ENCODE results near the gene MTTP.
A peak's percentile ranks its signal among the peaks of the same experiment; 100 is the strongest.
"Not testable (repeated sequence)": the region's sequence is repeated elsewhere in the genome, so short reads cannot be mapped to it uniquely, and the experiment has no call there.

MTTP gene

GRCh38 chr4:99574530-99575324 lies at the start of gene MTTP:
Gene MTTP (plus strand): TSS chr4:99574824. CDS start chr4:99574910, 86 bp downstream.
- no peak for DNase-seq

DNA sequence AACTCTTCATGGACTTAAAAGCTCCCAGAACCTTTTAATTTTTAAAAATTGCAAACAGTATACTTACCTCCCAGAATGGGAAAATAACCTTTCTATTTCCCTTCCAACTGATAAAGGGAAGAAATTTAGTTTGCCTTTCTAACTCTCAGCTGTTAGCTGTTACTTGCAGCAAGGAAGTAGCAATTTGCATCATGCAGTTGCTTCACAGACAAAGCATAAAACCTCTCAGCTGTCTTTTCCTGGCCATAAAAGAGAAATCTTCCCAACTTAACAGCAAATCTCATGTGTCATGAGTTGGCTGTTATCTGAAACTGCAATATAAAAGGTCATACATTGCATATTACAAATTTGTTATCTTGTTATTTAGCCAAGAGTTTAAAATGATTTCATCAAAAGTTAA lies 45.4 kb upstream of the MTTP start:
- peak; percentile 15 for DNase-seq

GRCh38 chr4:99529956-99530355 lies 44.7 kb upstream of the MTTP start:
- no peak for DNase-seq

- not testable (repeated sequence) for DNase-seq
Measured at GRCh38 chr4:99534699-99535098, 39.9 kb upstream of the MTTP start.

- DNase-seq, result no peak
Measured at GRCh38 chr4:99536271-99536670, 38.4 kb upstream of the MTTP start.

DNA sequence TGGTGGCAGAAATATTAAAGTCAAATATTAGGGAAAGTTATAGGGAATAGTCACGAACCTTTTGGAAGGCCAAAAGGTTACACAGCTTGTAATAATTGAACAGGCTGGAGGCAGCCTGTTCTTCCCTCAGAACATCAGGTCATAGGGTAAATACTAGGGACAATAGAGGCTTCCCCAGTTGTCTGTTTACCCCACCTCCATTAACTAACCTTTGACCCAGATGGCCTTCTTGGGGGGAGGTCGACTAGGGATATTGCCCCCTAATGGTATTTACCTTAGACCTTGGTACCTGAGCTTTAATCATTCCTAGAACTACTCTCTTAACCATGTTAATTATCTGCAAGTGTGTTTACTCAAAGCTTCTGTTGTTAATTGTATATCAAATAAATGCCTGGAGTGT lies 37.8 kb upstream of the MTTP start:
- DNase-seq, result no peak

GRCh38 chr4:99537674-99538073 lies 37.0 kb upstream of the MTTP start:
- no peak for DNase-seq

DNA sequence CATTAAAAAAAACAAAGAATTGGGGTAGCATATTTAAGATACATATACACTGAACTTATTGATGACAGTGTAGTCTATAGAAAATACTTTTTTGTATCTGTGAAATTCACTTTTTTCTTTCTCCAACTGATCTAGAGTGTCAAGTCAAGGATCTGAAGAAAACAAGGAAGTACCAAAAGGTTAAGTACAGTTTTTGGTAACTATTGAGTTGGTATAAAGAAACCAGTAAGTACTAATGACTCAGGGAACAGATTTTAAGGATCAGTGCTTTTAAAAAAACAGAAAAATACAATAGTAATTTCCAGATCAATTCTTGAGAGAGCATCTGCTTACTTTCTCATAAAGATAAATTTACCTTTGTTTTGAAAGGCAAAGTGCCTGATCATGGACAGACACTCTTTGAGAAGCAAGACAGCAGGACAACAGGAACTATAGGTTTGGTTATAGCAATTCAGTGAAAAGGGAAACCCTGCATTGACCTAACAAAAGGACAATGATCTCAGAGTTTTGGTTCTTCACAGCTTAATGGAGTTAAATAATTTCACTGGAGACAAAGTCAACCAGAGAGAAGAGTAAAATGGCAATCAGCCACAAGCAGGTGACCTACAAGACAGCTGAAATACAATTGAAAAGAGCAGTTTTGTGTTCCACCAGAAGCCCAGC lies 34.2 kb upstream of the MTTP start:
- no peak for DNase-seq

- DNase-seq, result no peak
Measured at GRCh38 chr4:99552872-99553271, 21.8 kb upstream of the MTTP start.

GRCh38 chr4:99563310-99564186 lies 11.1 kb upstream of the MTTP start, which contains the start of gene TRMT10A:
Gene TRMT10A (minus strand): TSS chr4:99564039. CDS start chr4:99559338, 4,701 bp downstream.
- DNase-seq, result peak; percentile 98

DNA sequence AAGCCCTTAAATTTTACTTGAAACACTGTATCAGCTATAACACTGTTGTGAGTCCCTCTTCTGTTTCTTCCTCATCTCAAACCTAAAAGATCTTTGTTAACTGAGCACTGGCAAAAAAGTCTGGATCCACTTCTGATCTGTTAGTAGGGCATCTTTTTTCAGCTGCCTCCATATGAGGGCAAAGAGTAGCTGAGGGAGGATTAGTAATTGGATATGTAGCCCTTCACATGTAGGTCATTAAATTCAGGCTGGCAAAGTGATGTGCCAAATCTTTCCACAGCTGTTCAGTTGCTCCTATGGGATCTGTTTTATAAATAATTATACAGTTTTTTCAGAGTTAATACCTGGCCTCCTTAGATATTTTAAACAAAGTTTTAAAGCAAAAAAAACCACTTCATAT lies 9.7 kb upstream of the MTTP start:
- no peak for DNase-seq

DNA sequence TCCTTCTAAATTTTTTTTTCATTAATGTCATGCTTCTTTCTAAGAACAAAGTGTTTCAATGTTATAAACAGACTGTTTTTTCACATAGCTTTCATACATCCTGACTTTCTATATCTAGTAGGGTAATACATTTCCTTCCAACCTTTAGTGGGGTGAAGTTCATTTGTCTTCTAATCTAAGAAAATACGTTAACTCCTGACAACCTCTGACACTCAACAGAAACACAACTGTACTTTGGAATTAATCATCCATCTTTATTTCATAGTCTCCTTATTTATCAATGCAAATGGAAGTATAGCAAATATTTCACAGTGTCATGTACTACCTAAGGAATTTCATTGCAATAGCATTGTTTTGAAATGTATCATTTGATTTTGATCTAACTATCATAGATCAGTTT lies 2.7 kb upstream of the MTTP start:
- DNase-seq, result no peak

DNA sequence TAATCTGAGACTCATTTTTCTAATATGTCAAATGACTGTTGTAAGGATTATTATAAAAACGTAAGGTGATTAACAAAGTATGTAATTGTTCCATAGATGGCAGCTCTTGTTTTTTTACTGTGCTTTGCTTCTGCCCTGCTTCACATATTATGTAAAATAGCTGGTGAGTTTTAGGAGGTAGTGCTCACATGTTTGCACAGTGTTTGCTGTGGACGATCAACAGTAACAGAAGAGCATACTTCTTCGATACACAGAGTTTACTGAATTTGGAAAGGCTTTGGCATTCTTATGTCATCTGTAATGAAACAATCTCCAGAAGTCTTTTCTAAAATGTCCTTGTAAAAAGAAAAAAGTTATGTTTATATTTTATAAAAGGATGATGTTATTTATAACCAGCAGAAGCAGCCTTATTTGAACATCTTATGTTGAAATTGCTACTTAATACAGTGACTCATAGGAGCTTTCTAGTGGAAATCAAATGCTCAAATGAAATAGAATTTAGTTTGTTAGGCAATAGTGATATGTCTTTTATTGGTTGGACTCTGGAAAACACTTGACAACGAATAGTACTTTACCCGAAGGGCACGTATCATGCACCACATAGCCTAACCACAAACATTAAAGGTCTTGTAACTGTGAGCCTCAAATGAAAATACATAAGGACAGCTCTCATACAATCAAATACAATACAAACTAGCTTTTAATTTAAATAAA lies 1.9 kb upstream of the MTTP start:
- DNase-seq, result no peak

GRCh38 chr4:99573735-99574368 lies 772 bp upstream of the MTTP start:
- DNase-seq, result no peak

DNA sequence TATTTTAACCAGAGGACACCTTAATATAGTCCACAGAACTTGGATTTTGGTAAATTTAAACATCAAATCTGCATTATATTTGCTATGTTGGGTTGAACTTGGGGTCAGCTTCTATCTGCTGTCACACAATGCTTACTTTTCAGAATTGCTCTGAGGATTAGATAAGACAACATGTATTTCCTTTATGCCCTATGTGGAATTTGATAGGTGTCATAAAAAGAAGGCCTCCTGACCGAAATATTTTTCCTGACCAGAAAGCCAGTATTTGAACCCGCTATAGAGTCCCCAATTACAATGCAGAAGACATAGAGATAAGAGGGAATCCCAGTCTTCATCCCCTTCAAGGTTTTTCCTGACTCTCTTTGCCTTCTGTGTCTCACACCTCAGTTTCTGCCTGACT lies 4.1 kb downstream of the MTTP start:
- DNase-seq, result no peak

DNA sequence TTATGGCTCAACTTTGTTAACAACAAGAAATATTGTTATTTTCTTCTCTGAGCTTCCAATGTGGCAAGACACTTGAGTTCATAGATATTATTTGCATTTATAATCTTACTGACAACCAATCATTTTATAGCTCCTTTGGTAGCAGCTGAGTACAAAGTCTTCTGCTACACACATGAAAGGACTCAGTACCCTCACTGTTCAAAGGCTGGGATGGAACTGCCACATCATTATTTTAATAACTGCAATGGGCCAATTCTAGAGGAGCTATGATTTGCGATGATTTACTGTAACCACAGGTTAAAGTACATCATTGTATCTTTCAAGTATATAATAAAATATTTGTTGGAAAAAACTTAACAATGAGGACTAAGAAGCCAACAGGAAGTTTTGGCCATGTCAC lies 10.9 kb downstream of the MTTP start:
- DNase-seq, result no peak

GRCh38 chr4:99586322-99586721 lies 11.7 kb downstream of the MTTP start:
- no peak for DNase-seq

DNA sequence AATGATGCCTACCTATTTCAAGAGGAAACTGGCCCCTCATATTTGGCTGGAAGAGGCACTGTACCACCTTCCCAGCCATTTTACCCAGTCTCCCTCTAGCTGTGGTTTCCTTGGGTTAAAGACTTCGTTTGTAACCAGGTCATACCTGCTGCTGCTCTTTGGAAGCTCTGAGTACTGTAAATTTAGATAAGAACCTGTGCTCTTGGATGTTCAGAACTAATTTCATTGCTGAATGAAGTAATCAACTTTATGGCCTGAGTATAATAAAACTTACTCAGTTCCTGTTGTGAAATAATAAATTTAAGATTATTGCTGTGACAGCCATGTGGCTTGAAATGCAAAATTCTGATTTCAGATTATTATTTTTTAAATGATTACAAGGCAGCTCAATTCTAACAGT lies 12.2 kb downstream of the MTTP start:
- DNase-seq, result no peak

GRCh38 chr4:99587309-99587708 lies 12.7 kb downstream of the MTTP start:
- DNase-seq, result no peak

DNA sequence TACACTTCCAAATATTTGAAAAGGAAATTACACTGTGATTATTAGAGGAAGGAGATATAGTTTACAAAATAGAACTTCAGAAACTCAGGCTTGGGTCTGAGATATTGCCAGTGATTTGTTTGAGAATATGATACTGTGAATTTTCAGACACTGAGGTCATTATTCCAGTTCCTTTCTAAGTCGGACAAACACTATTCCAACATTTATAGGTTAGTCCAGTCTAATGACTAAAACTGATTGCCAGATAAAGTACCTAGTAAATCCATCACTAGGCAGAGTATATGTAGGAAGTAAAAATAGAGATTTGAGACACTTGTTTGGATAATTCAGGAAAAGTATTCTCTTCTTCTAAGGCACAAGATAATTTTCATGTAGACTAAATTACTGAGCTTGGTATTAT lies 13.2 kb downstream of the MTTP start:
- no peak for DNase-seq

DNA sequence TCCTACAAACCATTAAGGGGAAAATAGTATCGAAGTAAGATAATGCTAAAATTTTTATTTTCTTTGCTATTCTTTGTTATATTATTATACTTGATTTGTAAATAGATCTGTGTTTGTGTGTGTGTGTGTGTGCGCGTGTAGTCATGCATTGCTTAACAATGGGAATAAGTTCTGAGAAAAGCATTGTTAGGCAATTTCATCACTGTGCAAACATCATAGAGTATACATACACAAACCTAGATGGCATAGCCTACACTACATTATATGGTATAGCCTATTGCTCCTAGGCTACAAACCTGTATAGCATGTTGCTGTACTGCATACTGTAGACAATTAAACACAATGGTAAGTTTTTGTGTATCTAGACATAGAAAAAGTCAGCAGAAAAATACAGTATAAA lies 17.1 kb downstream of the MTTP start:
- no peak for DNase-seq
